SK-N-DZ (cell line): ENCODE results near the gene NRN1L.

Experiments used
- DNase-seq: peaks from one replicate; pipeline ENCODE4 v3.0.0-alpha.2; 2015; ENCODE audit warnings: low spot score

Gene NRN1L

DNA sequence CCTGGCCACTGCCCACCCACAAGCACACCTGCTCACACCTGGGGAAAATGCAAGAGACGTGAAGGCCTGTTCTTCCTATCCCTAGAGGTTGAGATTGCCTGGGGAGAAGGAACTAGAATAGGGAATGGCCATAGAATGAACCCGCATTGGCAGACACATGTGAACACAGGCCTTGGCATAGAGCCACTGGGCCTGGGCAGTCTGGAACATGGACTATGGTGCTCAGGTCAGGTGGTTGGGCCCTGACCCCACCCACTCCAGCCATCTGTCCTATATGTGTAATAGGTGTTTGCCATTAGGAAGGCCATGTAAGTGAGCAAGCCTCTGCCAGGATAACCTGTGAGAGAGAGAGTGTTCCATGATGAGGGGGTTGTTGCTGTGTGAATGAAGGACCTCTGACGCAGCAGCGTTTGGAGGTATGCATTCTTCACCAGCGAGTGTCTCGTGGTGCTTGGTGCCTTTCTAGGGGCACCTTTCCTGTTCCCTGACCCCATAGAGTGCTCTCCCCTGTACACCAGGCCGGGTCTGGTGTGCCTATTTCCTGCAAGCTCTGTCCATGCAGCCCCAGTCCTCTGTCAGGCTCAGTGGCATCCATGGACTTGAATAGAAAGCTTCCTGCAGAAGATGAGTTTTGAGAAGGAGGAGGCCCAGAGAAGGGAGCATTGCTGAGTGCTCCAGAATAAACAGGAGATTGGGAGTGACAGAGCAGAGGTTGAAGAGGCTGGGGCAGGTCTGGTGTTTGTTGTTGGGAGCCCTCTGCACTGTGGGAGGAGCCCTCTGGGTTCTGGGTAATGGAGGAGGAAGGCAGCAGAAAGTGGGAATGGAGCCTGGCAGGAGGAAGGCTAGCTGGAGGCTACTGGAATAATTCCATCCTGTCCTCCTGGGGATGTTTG is 31.4 kb downstream of the NRN1L start:
- DNase-seq = no peak

DNA sequence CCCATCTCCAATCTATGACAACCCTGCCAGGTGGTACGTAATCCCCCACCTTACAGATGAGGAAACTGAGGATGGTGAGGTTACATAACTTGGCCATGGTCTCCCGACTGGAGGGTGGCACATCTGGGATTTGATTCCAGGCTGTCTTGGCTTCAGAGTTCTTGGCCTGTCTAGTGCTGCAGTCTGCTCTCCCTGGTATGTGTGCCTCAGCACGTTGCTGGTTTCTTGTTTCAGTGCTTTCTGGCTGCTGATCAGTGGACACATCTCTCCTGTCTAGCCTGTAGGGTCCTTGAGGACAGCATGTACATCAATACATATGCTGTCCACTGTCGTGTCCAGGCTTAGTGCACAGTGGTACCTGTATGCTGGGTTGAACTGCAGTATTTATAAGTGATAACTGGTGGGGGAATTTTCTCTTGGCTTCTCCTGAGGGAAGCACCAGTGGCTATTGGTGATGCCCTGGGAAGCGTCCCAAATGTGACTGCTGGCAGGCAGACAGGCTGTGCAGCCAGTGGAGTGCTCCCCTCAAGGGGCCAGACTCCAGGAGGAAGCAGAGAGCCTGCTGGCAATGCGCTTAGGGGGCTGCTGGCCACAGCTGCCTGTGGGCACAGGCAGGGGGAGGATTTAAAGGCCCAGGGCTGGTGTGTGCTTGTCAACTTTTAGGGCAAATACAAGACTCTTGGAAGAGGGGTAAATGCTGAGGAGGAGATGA is 32.6 kb downstream of the NRN1L start:
- no peak for DNase-seq

DNA sequence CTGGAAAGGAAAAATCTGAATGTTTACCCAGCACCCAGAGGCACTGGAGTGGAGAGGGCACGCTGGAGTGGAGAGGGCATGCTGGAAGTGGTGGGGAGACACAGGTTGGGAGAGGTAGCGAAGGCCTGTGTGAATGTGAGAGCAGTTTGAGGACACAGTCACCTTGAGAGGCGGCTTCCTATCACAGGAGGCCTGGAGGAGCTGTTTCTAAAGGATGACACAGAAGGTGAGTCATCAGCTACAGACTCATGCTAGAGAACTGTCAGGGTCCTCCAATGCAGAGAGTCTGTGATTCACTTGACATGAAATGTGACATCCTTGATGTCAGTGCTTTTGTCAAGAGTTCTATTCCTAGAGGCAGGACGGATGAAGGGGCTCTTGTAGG is 33.2 kb downstream of the NRN1L start:
- DNase-seq = no peak

DNA sequence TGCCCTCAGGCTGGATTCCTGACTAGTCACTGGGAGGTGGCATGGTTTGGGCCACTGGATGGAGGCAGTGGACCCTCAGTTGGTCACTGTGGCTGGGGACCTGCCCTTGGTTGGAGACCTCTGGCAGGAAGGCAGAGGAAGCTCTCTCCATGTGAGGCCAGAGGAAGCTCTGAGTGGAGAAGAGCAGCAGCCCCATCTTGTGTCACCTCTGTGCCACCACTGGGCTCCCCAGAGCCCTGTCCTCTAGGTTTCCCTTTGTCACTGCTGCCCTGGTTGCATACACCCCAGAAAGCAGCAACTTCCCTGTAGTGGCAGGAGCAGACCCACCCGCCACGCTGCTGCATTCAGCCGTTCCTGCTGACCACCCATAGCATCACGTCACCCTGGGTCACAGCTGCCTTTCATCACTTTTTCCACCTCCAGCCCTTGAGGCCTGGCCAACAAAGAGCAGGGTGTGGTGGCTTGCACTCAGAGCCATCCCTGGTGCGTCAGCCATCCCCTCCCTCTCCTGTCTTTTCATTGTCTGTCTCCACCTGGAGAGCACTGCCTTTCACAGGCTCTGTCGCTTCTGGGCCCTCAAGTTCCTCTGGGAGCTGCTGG is 35.0 kb downstream of the NRN1L start:
- DNase-seq = no peak

DNA sequence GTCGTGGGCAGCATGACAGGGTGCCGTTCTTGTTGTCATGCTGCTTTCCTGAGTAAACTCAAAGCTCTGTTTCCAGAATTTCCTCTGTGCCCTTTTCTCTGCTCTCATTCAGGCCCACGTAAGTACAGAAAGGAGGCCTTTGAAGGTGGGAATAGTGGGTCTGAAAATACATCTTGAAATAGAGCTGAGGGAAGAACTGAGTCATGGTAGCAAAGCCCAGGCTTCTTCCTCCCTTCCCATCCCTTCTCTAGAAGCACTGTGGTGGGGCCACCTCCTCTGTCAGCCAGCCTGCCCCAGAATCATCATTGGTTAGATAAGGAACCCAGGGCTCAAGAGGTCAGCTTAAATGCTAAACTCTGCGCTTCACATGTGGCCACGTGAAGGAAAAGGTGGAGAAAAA is 37.5 kb downstream of the NRN1L start:
- no peak for DNase-seq

DNA sequence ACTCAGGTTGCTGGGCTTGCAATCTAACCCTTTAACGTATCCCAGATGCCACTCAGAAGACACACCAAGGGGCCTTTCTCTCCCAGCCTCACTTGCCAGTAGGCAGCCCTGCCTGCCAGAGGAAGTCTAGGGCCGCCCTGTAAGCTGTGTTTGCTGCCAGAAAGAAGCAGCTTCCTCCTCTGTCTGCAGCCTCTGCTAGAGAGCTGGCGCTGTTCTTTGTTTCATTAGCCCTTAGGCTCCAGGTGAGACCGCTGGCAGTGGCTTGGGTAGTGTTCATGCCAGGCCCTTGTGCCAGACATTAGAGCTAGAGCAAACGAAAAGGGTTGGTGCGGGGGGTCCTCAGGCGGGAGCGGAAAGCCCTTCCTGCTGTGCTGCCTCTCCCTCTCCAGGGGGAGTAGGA is 38.1 kb downstream of the NRN1L start:
- DNase-seq = no peak

DNA sequence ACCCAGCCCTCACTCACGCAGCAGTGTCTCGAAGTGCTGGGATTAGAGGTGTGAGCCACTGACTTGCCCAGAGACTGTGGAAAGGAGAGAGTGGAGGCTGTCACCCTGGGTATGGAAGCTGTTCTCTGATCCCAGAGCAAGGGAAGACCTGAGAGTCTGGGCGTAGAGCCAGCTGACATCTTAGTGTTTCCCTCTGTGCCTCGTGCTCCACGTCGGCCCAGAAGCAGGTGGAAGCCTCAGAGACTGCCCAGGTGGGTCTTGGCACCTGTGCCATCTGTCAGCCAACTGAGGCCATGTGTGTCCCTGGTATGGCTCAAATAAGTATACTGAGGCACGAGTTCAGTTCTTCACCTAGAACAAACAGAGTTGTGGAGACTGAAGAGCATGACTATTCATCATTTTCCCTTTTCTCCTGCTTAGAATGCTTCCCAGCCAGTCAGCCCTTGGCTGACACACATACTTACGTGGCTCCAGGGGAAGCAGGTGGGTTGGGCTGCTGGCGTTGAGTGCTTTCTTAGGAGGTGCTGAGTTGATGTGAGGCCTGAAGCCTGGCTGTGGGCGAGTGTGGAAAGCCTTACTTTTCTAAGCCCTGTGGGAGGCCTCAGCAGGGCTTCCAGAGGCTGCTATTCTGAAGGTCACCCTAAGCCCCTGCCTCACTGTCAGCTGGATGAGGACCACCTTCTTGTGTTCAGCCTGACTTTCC is 38.9 kb downstream of the NRN1L start:
- DNase-seq = no peak

DNA sequence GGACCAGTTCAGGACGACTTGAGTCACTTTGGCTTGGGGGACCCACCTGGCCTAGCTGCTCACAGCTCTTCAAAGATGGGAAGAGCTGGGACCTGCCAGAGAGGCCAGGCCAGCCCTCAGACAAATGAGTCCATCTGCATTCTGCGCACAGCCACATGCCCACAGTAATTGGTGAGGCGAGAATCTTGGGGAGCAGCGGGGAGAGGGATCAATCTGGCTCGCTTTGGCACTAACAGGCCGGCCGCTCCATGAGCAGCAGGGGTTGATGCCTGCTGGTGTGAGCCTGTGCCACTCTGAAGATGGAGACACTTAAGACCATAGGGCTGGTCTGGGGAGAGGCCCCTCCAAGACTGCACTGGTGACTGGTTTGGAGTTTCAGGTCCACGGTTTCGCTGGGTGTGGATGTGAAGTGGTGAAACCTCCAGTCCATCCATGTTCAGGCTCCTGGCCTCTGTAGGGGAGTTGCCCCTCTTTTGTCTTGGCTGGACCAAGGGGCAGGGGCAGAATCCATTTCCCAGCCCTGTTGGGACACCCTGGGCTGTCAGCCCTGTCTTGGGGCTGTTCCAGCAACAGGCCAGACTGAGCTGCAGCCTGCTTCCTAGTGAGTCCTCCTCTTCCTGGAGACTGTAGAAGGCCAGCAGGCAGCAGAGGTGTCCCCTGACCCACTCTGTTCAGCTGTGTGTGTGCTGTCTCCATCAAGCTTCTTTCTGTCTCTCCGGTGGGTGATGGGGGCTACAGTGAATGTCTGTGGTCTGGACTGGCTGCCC is 39.6 kb downstream of the NRN1L start:
- no peak for DNase-seq

DNA sequence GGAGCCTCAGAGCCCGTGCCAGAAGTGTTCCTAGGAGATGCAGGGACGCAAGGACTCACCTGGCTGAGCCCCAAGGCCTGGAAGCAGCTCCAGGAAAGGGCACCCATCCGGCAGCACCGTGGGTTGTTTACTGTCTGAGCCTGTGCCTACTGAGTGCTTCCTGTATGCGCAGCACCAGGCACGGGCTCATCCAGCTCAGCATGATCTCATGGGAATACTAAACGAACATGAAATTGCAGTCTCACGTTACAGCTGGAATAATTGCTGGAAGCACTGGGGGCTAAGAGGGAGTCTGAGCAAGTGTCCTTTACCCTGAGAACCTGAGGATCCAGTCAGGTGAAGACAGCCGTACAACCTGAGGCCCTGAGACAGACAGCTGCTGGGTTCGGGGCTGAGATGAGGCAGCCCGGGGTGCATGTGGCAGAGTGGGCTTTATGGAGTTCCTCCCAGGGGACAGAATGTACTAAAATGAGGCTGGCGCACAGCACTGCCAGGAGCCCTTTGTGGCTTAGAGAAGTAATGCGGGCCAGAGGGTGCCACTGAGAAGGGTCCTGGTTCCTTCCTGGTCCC is 41.6 kb downstream of the NRN1L start:
- DNase-seq = peak; percentile 68

DNA sequence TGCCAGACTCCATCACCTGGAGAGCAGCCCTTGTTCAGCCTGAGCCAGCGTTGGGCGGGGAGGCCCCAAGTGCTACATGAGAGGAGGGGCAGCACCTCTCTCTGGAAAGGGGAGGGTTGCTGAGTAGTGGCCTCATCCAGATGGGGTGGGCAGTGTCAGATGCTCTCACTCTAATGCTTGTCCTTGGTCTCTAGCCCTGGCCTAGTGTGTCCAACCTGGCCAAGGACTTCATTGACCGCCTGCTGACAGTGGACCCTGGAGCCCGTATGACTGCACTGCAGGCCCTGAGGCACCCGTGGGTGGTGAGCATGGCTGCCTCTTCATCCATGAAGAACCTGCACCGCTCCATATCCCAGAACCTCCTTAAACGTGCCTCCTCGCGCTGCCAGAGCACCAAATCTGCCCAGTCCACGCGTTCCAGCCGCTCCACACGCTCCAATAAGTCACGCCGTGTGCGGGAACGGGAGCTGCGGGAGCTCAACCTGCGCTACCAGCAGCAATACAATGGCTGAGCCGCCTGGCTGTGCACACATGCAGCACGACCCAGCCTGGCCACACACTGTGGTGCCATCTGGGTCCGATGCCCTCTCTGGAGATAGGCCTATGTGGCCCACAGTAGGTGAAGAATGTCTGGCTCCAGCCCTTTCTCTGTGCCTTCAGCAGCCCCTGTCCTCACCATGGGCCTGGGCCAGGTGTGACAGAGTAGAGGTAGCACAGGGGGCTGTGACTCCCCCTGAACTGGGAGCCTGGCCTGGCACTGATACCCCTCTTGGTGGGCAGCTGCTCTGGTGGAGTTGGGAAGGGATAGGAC is 42.7 kb downstream of the NRN1L start:
- DNase-seq = no peak

DNA sequence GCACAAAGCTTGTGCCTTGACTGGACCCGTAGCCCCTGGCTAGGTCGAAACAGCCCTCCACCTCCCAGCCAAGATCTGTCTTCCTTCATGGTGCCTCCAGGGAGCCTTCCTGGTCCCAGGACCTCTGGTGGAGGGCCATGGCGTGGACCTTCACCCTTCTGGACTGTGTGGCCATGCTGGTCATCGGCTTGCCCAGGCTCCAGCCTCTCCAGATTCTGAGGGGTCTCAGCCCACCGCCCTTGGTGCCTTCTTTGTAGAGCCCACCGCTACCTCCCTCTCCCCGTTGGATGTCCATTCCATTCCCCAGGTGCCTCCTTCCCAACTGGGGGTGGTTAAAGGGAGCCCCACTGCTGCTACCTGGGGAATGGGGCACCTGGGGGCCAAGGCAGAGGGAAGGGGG is 43.5 kb downstream of the NRN1L start:
- DNase-seq = no peak

DNA sequence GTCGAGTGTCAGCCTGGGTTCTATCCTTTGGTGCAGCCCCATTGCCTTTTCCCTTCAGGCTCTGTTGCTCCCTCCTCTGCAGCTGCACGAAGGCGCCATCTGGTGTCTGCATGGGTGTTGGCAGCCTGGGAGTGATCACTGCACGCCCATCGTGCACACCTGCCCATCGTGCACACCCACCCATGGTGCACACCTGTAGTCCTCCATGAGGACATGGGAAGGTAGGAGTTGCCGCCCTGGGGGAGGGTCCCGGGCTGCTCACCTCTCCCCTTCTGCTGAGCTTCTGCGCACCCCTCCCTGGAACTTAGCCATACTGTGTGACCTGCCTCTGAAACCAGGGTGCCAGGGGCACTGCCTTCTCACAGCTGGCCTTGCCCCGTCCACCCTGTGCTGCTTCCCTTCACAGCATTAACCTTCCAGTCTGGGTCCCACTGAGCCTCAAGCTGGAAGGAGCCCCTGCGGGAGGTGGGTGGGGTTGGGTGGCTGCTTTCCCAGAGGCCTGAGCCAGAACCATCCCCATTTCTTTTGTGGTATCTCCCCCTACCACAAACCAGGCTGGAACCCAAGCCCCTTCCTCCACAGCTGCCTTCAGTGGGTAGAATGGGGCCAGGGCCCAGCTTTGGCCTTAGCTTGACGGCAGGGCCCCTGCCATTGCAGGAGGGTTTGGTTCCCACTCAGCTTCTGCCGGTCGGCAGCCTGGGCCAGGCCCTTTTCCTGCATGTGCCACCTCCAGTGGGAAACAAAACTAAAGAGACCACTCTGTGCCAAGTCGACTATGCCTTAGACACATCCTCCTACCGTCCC is 44.1 kb downstream of the NRN1L start:
- DNase-seq = peak; percentile 61

DNA sequence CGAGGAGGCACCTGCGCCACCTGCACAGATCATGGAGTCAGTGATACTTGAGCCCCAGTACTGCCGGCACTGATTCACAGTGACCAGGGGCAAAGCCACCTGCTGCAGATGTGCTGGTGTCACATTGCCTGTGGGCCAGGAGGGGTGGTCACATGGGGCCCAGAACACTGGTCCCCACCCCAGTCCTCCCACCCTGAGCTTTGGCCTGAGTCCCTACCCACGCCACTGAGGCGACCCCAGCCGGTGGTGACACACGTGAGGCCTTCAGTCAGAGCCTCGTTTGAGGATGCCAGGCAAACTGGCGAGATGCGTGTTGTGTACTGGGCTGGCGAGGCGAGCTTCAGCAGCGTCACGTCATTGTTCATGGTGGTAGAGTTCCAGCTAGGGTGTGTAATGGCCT is 45.5 kb downstream of the NRN1L start:
- no peak for DNase-seq

DNA sequence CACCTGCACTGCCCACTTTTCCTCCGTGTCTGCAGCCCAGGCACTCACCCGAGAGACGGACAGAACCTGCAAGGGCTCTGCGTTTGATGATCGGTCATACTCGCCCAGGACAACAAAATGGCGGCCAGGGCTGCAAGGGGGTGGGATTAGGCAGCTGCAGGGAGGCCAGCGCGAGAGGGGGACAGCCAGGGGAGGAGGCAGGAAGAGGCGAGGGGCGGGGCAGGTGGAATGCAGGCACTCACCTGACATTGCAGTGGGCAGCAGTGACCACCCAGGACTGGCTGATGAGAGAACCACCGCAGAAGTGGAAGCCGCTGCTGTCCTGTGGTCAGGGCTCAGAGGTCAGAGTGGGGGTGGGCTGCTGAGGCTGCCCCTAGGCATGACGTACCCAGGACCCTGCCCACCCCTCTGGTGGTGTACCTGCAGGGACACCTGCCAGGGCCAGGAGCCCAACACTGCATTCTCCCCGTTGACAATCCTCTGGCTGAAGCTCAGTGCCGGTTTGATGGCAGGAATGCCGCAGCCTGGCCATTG is 46.1 kb downstream of the NRN1L start:
- DNase-seq = no peak

DNA sequence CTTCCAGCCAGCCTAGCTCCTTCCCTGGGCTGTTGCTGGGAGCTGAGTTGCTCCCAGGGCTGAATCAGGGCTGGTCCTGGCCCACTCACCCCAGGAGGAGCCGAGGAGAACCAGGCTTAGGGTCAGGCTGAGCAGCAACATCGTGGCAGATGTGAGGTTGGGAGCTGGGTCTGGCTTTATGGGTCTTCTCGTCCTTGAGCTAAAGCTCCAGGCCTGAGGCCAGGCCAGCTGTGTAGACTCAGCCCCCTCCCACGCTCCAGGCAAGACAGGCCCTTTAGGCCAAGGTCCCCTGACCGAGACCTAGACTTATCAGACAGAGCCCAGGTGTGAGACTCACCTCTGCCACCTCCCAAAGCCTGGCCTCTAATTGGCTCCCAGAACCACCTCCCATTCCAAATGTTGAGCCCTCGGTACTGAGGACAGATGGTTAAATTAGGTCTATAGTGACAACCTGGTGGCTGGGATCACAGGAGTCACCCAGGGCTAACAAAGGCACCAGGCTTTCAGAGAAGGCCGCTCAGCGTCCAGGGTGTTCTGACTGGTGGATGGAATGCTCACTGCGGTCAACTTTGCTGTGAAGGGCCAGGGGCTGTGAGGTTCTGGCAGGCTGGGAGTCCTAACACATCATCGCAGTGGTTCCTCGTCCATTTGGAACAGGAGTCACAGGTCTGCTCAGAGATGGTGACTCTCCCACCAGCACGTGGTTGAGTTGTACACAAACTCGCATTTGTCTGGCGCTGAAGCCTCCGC is 47.2 kb downstream of the NRN1L start, which contains the start of gene CTRL:
CTRL (minus strand) TSS at position 151 of the 750 bp plus-strand sequence; CDS start at position 141, 10 bp downstream.
- DNase-seq = no peak

DNA sequence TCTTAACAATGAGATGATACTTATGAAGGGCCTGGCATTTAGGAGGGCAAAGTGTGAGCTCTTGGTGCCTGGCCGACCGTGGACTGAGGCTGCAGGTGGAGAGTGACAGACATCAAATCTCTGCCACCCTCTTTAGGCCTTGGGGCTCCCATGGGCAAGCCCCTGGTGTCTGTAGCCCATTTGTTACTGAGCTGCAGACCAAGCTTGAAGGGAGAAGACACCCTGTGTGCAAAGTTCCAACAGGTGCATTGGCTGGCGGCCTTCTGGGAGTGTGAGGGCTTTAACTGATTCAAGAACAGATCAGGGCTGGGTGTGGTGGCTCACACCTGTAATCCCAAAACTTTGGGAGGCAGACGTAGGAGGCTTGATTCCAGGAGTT is 47.8 kb downstream of the NRN1L start:
- no peak for DNase-seq

DNA sequence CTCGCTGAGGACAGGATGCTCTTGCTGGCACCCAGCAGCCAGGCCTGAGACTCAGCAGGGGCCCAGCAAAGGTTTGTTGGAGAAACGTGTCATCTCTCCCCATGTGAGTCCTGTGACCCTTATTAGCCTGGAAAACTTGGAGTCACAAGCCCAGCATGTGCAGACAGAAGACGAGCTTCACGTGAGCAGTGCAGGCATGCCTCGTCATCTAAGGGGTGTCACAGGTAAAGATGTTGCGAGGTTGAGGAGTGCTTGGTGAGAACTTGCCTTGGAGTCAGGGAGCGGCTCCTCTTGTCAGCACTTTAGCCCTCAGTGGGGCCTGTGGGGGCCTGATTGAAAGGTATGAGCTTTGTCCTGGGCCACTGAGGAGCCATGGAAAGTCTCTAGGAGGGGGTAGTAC is 49.1 kb downstream of the NRN1L start:
- no peak for DNase-seq
